ENCODE results near the gene SLC2A9.

SLC2A9 gene

DNA sequence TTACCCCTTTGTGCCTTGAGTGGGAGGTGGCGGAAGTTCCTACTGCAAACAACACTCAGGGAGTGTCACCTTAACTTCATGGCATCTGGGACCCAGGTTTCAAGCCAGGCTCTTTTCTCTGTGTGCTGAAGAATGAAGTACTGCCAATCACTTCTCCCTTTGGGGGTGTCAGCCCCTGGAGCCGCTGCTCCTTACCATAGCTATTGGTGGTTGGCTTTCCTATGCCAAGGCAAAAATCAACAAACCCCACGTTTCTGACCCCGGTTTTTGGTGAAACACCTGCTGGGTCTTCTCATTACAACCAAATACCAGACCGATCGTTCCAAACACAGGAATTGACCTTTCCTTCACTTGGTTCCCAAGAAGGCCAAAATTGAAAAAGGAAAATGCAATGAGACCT lies 19.7 kb upstream of the SLC2A9 start:
- no peaks in the 10 kb centered on the region for H3K4me1 ChIP-seq (ENCODE audit: control insufficient read depth, insufficient read depth, low read length, unreplicated experiment)
- peaks cover 37% of the 10 kb centered on the region for H3K27me3 ChIP-seq (ENCODE audit: insufficient read depth, low read length)
- H3K27ac ChIP-seq (ENCODE audit: low read depth, low read length), result no peak overlapping the region
- no peak overlapping the region for H3K4me3 ChIP-seq (ENCODE audit: low read depth, low read length)
- no peak overlapping the region for H2AFZ ChIP-seq (ENCODE audit: low read length, unreplicated experiment)
- H3K79me2 ChIP-seq (ENCODE audit: control insufficient read depth, insufficient read depth, low read length, unreplicated experiment), result no peaks in the 10 kb centered on the region
- no peaks in the 10 kb centered on the region for H3K36me3 ChIP-seq (ENCODE audit: insufficient read depth, low read length)

DNA sequence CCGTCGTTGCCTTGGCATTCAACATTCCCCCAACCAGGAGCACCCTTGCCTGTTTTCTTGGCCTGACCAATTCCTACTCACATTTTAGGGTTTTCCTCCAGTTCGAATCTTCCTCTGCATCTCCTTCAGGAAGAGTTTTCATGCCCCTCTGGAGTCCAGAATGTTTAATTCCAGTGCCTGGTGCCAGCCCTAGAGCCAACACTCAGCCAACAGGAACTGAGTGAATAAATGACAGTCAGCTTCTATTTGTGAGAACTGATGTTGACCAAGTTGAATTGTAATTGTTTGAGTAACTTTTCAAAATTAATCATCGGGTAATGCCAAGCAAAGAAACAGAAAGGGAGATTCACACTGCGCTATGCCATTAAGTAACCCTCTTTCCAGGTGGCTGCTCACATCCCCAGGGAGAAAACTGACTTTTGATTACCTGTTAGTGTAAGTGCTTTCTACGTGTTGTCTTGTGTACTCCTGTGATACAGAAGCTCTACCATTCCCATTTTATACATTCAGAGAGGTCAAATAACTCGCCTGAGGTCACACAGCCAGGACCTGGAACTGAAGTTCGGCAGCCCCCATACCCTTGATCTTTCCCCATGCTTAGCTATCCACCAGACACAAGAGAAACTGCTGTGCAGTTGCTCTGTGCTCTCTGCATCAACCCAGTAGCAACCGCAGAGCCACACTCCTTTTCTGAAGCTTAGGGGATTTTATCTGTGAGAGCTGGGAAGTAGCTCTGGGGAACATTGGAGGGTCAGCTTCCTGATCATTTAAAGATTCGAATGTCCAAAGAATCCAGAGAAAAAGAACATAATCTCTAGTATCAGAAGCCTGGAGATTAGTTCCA lies 19.0 kb upstream of the SLC2A9 start:
- Histone ChIP-seq H3K79me2 (ENCODE audit: control insufficient read depth, insufficient read depth, low read length, unreplicated experiment) (no peaks in the 10 kb centered on the region), H3K36me3 (ENCODE audit: insufficient read depth, low read length) (no peaks in the 10 kb centered on the region), H2AFZ (ENCODE audit: low read length, unreplicated experiment) (no peak overlapping the region), H3K4me1 (ENCODE audit: control insufficient read depth, insufficient read depth, low read length, unreplicated experiment) (no peaks in the 10 kb centered on the region), H3K4me3 (ENCODE audit: low read depth, low read length) (no peak overlapping the region), H3K27ac (ENCODE audit: low read depth, low read length) (no peak overlapping the region), H3K27me3 (ENCODE audit: insufficient read depth, low read length) (peaks cover 37% of the 10 kb centered on the region)

DNA sequence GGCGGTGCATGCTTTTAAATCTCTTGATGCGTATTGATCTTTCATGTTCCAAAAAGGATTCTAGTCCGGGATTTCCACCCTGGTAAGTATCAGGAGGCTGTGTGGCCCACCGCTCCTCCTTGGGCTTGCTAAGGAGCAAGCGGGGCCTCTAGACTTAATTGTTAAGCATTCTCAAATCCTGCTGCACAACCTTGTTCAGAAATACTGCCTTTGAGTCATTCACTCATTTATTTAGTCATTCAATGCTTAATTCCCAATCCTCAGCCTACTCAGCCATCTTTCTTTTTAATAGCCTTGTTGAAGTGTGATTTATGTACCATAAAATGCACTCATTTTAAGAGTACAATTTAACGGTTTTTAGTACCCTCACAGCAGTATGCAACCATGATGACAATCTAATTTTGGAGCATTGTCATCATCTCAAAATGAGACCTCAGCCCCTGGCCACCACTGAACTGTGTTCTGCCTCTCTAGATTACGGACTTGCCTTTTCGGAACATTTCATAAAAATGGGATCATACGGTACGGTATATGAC lies 15.6 kb upstream of the SLC2A9 start:
- Histone ChIP-seq H2AFZ (ENCODE audit: low read length, unreplicated experiment) (no peak overlapping the region), H3K79me2 (ENCODE audit: control insufficient read depth, insufficient read depth, low read length, unreplicated experiment) (no peaks in the 10 kb centered on the region), H3K27ac (ENCODE audit: low read depth, low read length) (no peak overlapping the region), H3K27me3 (ENCODE audit: insufficient read depth, low read length) (peaks cover 27% of the 10 kb centered on the region), H3K4me3 (ENCODE audit: low read depth, low read length) (no peak overlapping the region), H3K36me3 (ENCODE audit: insufficient read depth, low read length) (no peaks in the 10 kb centered on the region), H3K4me1 (ENCODE audit: control insufficient read depth, insufficient read depth, low read length, unreplicated experiment) (peaks cover 26% of the 10 kb centered on the region)

DNA sequence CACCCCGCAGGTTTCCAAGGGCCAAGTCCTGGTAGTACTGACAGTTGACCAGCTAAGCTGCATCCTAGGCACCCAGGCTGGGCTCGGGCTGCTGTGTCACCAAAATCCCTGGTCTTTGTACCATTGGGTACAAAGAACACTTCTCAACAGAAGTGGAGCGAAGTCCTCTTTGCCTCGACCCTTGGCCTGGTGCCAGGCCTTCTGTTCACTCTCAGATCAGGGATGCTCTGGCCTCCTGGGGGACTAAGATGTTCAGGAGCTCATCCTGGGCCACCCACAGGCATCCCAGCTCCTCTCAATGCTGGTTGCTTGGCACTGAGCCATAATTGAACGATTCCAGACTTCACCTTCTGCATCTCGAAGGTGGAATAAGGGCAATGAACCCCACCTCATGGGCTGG lies 13.8 kb upstream of the SLC2A9 start:
- H3K4me1 ChIP-seq (ENCODE audit: control insufficient read depth, insufficient read depth, low read length, unreplicated experiment), result peaks cover 34% of the 10 kb centered on the region
- no peaks in the 10 kb centered on the region for H3K36me3 ChIP-seq (ENCODE audit: insufficient read depth, low read length)
- no peaks in the 10 kb centered on the region for H3K79me2 ChIP-seq (ENCODE audit: control insufficient read depth, insufficient read depth, low read length, unreplicated experiment)
- no peak overlapping the region for H3K4me3 ChIP-seq (ENCODE audit: low read depth, low read length)
- peaks cover 15% of the 10 kb centered on the region for H3K27me3 ChIP-seq (ENCODE audit: insufficient read depth, low read length)
- H3K27ac ChIP-seq (ENCODE audit: low read depth, low read length), result no peak overlapping the region
- H2AFZ ChIP-seq (ENCODE audit: low read length, unreplicated experiment), result no peak overlapping the region

DNA sequence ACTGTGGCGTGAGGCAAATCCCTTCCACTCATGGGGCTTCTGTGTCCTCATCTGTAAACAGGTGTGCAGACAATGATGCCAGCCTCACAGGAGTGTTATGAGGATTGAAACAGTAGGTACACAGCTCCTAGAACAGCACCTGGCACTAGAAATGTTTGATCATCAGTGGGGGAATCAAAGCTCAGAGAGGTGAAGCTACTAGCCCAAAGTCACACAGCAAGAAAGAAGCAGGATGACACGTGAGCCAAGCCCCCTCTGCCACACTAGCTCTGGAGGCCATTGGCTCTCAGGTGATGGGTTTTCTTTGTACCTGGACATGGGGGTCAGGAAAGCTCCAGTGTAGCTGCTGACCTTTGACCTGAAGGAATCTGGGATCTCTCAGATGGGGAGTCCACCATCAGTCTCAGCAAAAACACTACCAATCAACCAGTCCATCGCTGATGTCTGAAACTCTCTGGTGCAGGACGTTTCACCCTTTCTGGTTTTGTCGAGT lies 13.4 kb upstream of the SLC2A9 start:
- Histone ChIP-seq H3K27me3 (ENCODE audit: insufficient read depth, low read length) (peaks cover 10% of the 10 kb centered on the region; the same call in 1 of the 2 replicates), H2AFZ (ENCODE audit: low read length, unreplicated experiment) (no peak overlapping the region), H3K4me3 (ENCODE audit: low read depth, low read length) (no peak overlapping the region), H3K79me2 (ENCODE audit: control insufficient read depth, insufficient read depth, low read length, unreplicated experiment) (no peaks in the 10 kb centered on the region), H3K36me3 (ENCODE audit: insufficient read depth, low read length) (no peaks in the 10 kb centered on the region), H3K27ac (ENCODE audit: low read depth, low read length) (no peak overlapping the region), H3K4me1 (ENCODE audit: control insufficient read depth, insufficient read depth, low read length, unreplicated experiment) (peaks cover 34% of the 10 kb centered on the region)

DNA sequence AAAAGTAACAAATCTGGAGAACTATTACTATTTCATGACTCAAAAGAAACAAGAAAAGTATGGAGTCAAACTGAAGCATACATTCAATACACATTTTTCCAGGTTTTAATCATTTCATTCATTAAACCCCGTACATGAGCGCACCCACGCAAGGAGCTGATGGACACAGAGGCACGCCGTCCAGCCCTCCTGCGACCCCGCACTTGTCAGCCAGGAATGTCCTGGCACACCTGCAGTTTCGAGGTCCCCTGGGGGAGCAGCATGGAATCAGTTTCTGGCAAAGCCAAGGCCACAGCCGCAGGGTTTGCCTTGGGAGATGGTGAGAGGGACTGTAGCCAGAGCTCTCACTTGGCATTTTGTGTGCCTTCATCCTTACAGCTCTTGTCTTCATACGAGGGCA lies 12.8 kb upstream of the SLC2A9 start:
- H3K4me1 ChIP-seq (ENCODE audit: control insufficient read depth, insufficient read depth, low read length, unreplicated experiment), result peaks cover 36% of the 10 kb centered on the region
- peaks cover 5% of the 10 kb centered on the region; the same call in 1 of the 2 replicates for H3K27me3 ChIP-seq (ENCODE audit: insufficient read depth, low read length)
- H2AFZ ChIP-seq (ENCODE audit: low read length, unreplicated experiment), result peak overlapping the region; percentile 69
- H3K36me3 ChIP-seq (ENCODE audit: insufficient read depth, low read length), result no peaks in the 10 kb centered on the region
- H3K79me2 ChIP-seq (ENCODE audit: control insufficient read depth, insufficient read depth, low read length, unreplicated experiment), result no peaks in the 10 kb centered on the region
- peak overlapping the region; percentile 19; the same call in 1 of the 2 replicates for H3K4me3 ChIP-seq (ENCODE audit: low read depth, low read length)
- H3K27ac ChIP-seq (ENCODE audit: low read depth, low read length), result peak overlapping the region; percentile 77

DNA sequence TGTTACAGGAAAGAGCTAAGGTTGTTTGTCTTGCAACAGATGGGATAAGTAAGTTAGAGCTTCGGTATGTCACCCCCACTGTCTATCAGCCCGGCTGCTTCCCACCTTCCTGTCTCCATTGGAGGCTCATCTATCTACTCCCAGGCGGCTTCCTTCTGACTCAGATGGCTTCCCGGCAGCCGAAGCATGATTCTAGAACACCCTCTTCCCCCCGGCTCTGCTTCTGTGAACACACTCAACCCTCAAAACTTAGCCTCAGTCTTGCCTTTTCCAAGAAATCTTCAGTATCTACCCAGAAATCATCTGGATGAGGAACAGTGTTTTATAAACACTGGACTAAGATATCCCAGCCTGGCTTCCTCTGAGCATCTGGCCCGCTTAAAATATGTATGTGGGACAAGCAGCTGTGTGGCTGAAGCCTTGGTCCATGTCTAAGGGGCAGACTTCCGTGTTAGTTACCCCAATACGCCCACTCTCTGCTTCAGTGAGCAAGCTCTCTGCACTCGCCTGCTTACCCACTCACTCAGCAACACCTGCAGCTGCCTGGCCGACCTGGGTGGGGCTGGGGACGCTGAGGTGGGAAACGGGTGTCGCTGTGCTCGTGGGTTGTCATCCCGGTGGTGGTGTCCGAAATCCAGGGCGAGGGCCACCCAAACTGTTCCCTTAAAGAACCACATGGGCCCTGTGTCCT lies 12.0 kb upstream of the SLC2A9 start:
- Histone ChIP-seq H2AFZ (ENCODE audit: low read length, unreplicated experiment) (no peak overlapping the region), H3K27me3 (ENCODE audit: insufficient read depth, low read length) (no peaks in the 10 kb centered on the region), H3K79me2 (ENCODE audit: control insufficient read depth, insufficient read depth, low read length, unreplicated experiment) (no peaks in the 10 kb centered on the region), H3K36me3 (ENCODE audit: insufficient read depth, low read length) (no peaks in the 10 kb centered on the region), H3K4me1 (ENCODE audit: control insufficient read depth, insufficient read depth, low read length, unreplicated experiment) (peaks cover 44% of the 10 kb centered on the region), H3K4me3 (ENCODE audit: low read depth, low read length) (peak overlapping the region; percentile 50), H3K27ac (ENCODE audit: low read depth, low read length) (peak overlapping the region; percentile 77)

DNA sequence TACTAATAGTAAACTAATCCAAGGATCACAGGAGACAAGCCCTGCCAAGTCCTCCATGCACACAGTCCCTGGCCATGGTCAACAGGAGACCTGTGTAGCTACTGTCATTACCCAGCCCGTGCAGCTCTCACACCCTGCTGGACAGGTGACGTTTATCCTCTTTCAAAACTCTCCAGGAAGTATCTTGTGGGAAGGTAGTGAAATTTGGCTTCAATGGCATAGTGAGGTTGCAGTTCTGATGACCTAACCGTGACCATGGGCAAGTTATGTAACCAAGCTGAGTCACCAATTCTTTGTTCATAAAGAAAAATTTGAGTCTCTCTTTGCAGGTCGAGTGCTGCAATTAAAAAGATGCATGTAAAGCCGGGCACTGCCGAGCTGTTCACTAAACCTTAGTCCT lies 11.3 kb upstream of the SLC2A9 start:
- peak overlapping the region; percentile 50 for H3K4me3 ChIP-seq (ENCODE audit: low read depth, low read length)
- no peak overlapping the region for H2AFZ ChIP-seq (ENCODE audit: low read length, unreplicated experiment)
- H3K27ac ChIP-seq (ENCODE audit: low read depth, low read length), result peak overlapping the region; percentile 77
- no peaks in the 10 kb centered on the region for H3K36me3 ChIP-seq (ENCODE audit: insufficient read depth, low read length)
- no peaks in the 10 kb centered on the region for H3K27me3 ChIP-seq (ENCODE audit: insufficient read depth, low read length)
- no peaks in the 10 kb centered on the region for H3K79me2 ChIP-seq (ENCODE audit: control insufficient read depth, insufficient read depth, low read length, unreplicated experiment)
- peaks cover 44% of the 10 kb centered on the region for H3K4me1 ChIP-seq (ENCODE audit: control insufficient read depth, insufficient read depth, low read length, unreplicated experiment)

DNA sequence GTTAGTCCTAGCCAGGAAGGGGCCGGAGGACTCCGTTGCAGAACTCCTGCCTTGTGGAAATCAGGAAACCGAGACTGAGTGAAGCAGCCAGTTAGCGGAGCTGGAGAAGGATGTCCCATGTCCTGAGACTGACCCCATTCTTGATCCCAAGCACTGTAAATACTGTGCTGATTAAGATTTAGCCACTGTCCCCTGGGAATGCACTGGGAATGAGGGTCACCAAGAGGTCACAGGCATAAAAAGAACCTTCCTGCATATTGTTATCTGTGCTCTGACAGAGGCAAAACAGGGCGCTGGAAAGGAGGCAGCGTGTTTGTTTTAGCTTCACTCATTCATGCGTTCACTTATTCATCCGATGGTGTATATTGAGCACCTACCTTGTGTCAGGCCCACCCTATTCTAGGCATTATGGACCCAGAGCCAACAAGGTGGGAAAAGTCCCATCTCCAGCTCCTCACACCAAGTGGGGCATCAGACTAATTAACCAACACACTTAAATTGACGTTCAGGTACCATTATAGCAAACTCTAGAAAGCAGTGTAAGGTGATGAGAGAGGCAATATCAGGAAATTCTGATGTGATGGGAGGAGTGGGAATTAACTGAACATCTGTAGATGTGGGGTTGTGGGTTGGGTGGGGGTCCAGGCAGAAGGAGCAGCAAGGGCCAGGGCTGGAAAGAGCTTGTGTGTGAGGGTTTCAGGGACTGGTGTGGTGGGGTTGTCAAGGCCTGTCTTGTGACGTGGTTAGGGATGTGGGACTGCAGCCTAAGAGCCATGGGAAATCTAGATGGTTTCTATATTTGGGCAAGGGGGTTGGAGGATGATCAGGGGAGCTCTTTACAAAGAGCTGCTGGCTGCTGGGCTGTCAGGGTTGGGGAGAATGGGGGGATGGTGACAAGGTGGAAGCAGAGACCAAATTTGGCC lies 10.6 kb upstream of the SLC2A9 start:
- H3K4me1 ChIP-seq (ENCODE audit: control insufficient read depth, insufficient read depth, low read length, unreplicated experiment), result peaks cover 44% of the 10 kb centered on the region
- no peak overlapping the region for H3K4me3 ChIP-seq (ENCODE audit: low read depth, low read length)
- no peaks in the 10 kb centered on the region for H3K27me3 ChIP-seq (ENCODE audit: insufficient read depth, low read length)
- H2AFZ ChIP-seq (ENCODE audit: low read length, unreplicated experiment), result no peak overlapping the region
- H3K79me2 ChIP-seq (ENCODE audit: control insufficient read depth, insufficient read depth, low read length, unreplicated experiment), result no peaks in the 10 kb centered on the region
- H3K36me3 ChIP-seq (ENCODE audit: insufficient read depth, low read length), result no peaks in the 10 kb centered on the region
- peak overlapping the region; percentile 77 for H3K27ac ChIP-seq (ENCODE audit: low read depth, low read length)

All from ACC112 (cell line).